Measurements from ENCODE around the gene SUGCT. TPM values are rescaled to one million over a fixed set of nuclear protein-coding genes. Genes with fewer than 3 reads are reported as not detected.

The SUGCT gene
- total and polyA plus RNA-seq, 2 of the 13 experiments (the other 11 are each of a cell fraction or from before 2014, with no cell fraction given): 10.1 to 22.2 TPM

DNA sequence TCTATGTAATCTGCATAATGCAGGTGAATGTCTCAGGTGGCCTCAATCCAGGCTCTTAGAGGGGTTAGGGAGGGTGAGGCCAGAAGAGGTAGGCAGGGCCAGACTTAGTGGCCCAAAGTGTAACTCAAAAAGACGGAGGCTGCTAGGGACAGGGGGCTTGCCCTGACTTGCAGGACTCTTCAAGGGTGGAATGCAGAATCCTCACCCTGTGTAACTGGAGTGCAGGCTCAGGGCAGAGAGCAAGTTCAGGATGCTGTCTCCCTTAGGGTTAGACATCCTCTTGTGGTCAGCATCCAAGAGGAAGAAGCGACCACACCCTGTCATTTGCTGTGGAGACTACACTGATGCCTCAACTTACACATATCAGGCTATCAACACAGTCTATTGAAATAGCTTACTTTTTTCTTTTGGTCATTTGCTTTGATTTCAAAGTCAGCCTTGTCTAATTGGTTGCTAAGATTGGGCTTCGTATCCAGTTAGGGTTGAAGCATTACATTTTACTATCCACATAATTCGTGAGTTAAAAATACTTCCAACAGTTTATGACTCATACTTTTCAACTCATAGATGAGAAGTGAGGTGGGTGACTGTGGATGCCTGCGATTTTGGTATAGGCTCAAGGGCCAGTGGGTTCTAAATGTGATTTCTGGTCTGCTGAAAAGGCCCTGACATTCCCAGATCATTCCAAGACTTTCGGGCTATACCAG, 563.6 kb downstream of the SUGCT start (continued):
- TF ChIP-seq, protein P1, sequence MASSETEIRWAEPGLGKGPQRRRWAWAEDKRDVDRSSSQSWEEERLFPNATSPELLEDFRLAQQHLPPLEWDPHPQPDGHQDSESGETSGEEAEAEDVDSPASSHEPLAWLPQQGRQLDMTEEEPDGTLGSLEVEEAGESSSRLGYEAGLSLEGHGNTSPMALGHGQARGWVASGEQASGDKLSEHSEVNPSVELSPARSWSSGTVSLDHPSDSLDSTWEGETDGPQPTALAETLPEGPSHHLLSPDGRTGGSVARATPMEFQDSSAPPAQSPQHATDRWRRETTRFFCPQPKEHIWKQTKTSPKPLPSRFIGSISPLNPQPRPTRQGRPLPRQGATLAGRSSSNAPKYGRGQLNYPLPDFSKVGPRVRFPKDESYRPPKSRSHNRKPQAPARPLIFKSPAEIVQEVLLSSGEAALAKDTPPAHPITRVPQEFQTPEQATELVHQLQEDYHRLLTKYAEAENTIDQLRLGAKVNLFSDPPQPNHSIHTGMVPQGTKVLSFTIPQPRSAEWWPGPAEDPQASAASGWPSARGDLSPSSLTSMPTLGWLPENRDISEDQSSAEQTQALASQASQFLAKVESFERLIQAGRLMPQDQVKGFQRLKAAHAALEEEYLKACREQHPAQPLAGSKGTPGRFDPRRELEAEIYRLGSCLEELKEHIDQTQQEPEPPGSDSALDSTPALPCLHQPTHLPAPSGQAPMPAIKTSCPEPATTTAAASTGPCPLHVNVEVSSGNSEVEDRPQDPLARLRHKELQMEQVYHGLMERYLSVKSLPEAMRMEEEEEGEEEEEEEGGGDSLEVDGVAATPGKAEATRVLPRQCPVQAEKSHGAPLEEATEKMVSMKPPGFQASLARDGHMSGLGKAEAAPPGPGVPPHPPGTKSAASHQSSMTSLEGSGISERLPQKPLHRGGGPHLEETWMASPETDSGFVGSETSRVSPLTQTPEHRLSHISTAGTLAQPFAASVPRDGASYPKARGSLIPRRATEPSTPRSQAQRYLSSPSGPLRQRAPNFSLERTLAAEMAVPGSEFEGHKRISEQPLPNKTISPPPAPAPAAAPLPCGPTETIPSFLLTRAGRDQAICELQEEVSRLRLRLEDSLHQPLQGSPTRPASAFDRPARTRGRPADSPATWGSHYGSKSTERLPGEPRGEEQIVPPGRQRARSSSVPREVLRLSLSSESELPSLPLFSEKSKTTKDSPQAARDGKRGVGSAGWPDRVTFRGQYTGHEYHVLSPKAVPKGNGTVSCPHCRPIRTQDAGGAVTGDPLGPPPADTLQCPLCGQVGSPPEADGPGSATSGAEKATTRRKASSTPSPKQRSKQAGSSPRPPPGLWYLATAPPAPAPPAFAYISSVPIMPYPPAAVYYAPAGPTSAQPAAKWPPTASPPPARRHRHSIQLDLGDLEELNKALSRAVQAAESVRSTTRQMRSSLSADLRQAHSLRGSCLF (CRISPR knock-in tag; IDR thresholded peaks at IDR 0.05; ENCODE audit: borderline replicate concordance): no peak
- TF ChIP-seq ZNF292 (CRISPR knock-in tag; IDR thresholded peaks at IDR 0.05; ENCODE audit: borderline replicate concordance, low read depth) (no peak), KDM3A (CRISPR knock-in tag; IDR thresholded peaks at IDR 0.05; ENCODE audit: low read depth) (no peak), PHF5A (CRISPR knock-in tag; IDR thresholded peaks at IDR 0.05; ENCODE audit: low read depth, unreplicated experiment) (no peak), ZNF3 (CRISPR knock-in tag; IDR thresholded peaks at IDR 0.05) (no peak), ONECUT2 (CRISPR knock-in tag; IDR thresholded peaks at IDR 0.05) (no peak)
- TF ChIP-seq, protein P2, sequence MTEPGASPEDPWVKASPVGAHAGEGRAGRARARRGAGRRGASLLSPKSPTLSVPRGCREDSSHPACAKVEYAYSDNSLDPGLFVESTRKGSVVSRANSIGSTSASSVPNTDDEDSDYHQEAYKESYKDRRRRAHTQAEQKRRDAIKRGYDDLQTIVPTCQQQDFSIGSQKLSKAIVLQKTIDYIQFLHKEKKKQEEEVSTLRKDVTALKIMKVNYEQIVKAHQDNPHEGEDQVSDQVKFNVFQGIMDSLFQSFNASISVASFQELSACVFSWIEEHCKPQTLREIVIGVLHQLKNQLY (CRISPR knock-in tag; IDR thresholded peaks at IDR 0.05): no peak
- TF ChIP-seq, protein P3, sequence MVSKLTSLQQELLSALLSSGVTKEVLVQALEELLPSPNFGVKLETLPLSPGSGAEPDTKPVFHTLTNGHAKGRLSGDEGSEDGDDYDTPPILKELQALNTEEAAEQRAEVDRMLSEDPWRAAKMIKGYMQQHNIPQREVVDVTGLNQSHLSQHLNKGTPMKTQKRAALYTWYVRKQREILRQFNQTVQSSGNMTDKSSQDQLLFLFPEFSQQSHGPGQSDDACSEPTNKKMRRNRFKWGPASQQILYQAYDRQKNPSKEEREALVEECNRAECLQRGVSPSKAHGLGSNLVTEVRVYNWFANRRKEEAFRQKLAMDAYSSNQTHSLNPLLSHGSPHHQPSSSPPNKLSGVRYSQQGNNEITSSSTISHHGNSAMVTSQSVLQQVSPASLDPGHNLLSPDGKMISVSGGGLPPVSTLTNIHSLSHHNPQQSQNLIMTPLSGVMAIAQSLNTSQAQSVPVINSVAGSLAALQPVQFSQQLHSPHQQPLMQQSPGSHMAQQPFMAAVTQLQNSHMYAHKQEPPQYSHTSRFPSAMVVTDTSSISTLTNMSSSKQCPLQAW (CRISPR knock-in tag; IDR thresholded peaks at IDR 0.05): no peak
- TF ChIP-seq, protein P4, sequence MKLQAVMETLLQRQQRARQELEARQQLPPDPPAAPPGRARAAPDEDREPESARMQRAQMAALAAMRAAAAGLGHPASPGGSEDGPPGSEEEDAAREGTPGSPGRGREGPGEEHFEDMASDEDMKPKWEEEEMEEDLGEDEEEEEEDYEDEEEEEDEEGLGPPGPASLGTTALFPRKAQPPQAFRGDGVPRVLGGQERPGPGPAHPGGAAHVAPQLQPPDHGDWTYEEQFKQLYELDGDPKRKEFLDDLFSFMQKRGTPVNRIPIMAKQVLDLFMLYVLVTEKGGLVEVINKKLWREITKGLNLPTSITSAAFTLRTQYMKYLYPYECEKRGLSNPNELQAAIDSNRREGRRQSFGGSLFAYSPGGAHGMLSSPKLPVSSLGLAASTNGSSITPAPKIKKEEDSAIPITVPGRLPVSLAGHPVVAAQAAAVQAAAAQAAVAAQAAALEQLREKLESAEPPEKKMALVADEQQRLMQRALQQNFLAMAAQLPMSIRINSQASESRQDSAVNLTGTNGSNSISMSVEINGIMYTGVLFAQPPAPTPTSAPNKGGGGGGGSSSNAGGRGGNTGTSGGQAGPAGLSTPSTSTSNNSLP (IDR thresholded peaks at IDR 0.05; ENCODE audit: low read depth, low read length): no peak
- TF ChIP-seq, protein P5, sequence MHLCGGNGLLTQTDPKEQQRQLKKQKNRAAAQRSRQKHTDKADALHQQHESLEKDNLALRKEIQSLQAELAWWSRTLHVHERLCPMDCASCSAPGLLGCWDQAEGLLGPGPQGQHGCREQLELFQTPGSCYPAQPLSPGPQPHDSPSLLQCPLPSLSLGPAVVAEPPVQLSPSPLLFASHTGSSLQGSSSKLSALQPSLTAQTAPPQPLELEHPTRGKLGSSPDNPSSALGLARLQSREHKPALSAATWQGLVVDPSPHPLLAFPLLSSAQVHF (CRISPR knock-in tag; IDR thresholded peaks at IDR 0.05): no peak
